HUES6 (cell line): Measurements from ENCODE around the gene TMX1.

Experiments used
- H3K27ac ChIP-seq: 2 replicates; pipeline ENCODE4 v1.7.0; 2013; ENCODE audit warnings: low read depth, mild to moderate bottlenecking, low read length, inconsistent platforms
- H3K27me3 ChIP-seq: 2 replicates; pipeline ENCODE4 v1.6.1; 2013; ENCODE audit warnings: low read length; ENCODE audit not compliant: control insufficient read depth, insufficient read depth
- H3K36me3 ChIP-seq: 2 replicates; pipeline ENCODE4 v1.6.1; 2013; ENCODE audit warnings: low read length; ENCODE audit not compliant: control insufficient read depth, insufficient read depth
- H3K4me1 ChIP-seq: 2 replicates; pipeline ENCODE4 v1.6.1; 2013; ENCODE audit warnings: low read length; ENCODE audit not compliant: control insufficient read depth, insufficient read depth
- H3K4me3 ChIP-seq: 2 replicates; pipeline ENCODE4 v1.5.1; 2013; ENCODE audit warnings: low read depth, low read length
- H3K9ac ChIP-seq: one replicate; pipeline ENCODE4 v1.6.1; 2013; ENCODE audit warnings: mild to moderate bottlenecking, low read length
- H3K9me3 ChIP-seq: 2 replicates; pipeline ENCODE4 v1.6.1; 2013; ENCODE audit warnings: low read depth, low read length; ENCODE audit not compliant: control insufficient read depth, insufficient read depth

TMX1 gene

DNA sequence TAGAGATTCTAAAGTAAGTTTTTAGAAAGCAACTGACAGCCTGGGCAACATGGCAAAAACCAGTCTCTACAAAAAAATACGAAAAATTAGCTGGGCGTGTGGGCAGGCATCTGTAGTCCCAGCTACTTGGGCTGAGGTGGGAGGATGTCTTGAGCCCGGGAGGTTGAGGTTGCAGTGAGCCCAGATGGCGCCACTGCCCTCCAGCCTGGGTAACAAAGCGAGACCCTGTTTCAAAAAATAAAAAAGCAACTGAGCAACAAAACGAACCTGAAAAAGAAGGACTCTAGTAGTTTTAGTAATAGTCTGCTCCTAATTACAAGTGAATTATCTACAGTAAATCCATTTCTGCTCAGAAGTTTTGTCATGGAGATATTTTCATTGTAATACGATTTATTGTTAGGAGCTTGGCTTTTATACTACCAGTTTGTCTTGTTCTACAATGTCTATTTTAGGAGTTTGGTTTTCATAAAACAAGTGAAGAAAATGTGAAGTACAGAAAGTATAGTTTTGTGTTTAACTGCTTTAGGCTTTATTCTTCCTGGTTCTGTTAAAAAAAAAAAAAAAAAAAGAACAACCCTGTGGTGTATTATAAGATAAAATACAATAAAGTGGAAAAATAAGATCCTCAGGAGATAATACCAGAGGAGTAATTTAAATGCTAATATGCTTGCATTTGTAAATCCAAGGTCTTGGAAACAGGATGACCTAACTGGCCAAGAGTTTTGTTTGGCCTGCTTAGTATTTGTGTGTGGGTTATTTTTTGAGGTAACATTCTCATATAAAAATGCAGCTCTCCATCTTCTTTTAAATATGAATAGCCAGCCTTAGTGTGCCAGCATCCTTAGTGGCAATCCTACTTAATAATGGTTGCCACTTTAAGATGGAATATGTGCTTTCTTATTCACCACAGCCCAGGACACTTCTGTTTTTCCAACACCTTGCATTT, 2.8 kb downstream of the TMX1 start:
- no peaks in the 10 kb centered on the region for H3K27me3 ChIP-seq
- H3K9ac ChIP-seq: no peak overlapping the region
- no peaks in the 10 kb centered on the region for H3K9me3 ChIP-seq
- peaks cover 36% of the 10 kb centered on the region for H3K36me3 ChIP-seq
- H3K27ac ChIP-seq: peak overlapping the region; percentile 74
- peak overlapping the region; percentile 94 for H3K4me3 ChIP-seq
- H3K4me1 ChIP-seq: peaks cover 33% of the 10 kb centered on the region

DNA sequence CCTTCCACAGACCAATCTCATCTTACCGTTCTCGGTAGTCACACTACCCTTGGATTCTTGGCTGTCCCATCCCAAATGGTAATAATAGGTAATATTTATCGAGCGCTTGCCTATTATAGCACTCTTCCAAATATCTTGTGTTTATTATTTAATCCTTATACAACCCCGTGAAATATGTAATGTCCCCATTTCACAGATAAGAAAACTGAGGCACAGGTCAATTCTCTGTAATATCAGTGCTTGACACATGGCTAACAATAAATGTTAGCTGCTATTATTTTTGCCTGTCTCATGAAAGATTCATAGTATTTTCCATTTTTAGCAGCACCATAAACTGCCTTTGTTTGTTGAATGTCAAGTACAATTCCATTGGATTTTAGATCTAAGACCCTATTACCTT, 4.5 kb downstream of the TMX1 start:
- H3K9me3 ChIP-seq: no peaks in the 10 kb centered on the region
- no peaks in the 10 kb centered on the region for H3K27me3 ChIP-seq
- H3K27ac ChIP-seq: no peak overlapping the region
- peaks cover 54% of the 10 kb centered on the region for H3K36me3 ChIP-seq
- peaks cover 31% of the 10 kb centered on the region for H3K4me1 ChIP-seq
- no peak overlapping the region for H3K9ac ChIP-seq
- H3K4me3 ChIP-seq: no peak overlapping the region

DNA sequence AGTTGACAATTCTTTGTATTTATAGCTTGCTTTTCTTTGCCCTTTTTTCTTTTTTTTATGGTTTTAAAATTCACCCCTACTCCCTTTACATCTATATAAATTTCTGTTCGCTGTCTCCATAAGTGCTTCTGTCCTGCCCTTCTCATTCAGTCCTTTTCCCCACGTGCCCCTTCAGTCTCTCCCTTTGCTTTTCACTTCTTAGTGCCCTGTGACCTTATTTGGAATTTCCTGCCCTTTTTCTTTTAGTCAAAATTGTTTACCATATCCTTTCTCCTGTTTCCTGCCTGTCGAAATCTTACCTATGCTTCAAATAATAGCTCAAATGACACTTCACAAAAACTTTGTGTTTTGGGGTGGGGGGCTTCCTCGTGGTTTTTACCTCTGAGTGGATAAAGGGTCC, 6.0 kb downstream of the TMX1 start:
- peaks cover 30% of the 10 kb centered on the region for H3K4me1 ChIP-seq
- no peak overlapping the region for H3K9ac ChIP-seq
- H3K4me3 ChIP-seq: no peak overlapping the region
- H3K36me3 ChIP-seq: peaks cover 68% of the 10 kb centered on the region
- peak overlapping the region; percentile 33; the same call in 1 of the 2 replicates for H3K27ac ChIP-seq
- H3K27me3 ChIP-seq: no peaks in the 10 kb centered on the region
- H3K9me3 ChIP-seq: no peaks in the 10 kb centered on the region

- H3K4me1 ChIP-seq: peaks cover 21% of the 10 kb centered on the region
- peaks cover 91% of the 10 kb centered on the region for H3K36me3 ChIP-seq
- H3K4me3 ChIP-seq: no peak overlapping the region
- no peaks in the 10 kb centered on the region for H3K9me3 ChIP-seq
- no peak overlapping the region for H3K27ac ChIP-seq
- H3K9ac ChIP-seq: peak overlapping the region; percentile 4
- no peaks in the 10 kb centered on the region for H3K27me3 ChIP-seq
Measured at GRCh38 chr14:51248016-51248987, 8.3 kb downstream of the TMX1 start.

DNA sequence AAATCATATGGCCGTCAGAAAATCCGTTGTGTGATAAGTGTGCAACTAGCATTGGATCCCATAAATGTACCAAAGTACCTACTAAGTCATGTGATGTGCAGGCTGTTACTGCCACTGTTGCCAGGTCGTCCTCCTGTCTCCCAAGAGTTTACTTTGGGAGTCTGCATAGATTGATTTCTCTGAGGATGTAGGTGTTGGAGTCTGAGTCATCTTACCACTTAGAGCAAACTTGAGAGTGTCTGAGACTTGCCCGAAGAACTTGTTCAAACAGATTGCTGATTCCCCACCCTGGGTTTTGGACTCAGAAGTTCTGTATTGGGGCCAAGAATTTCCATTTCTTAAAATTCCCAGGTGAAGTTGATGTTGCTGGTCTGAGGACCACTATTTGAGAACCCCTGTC, 11.4 kb downstream of the TMX1 start:
- H3K36me3 ChIP-seq: peaks cover 97% of the 10 kb centered on the region
- no peaks in the 10 kb centered on the region for H3K27me3 ChIP-seq
- no peaks in the 10 kb centered on the region for H3K4me1 ChIP-seq
- no peak overlapping the region for H3K4me3 ChIP-seq
- no peak overlapping the region for H3K27ac ChIP-seq
- no peaks in the 10 kb centered on the region for H3K9me3 ChIP-seq
- no peak overlapping the region for H3K9ac ChIP-seq

GRCh38 chr14:51253880-51254279, 13.8 kb downstream of the TMX1 start:
- peaks cover 97% of the 10 kb centered on the region for H3K36me3 ChIP-seq

DNA sequence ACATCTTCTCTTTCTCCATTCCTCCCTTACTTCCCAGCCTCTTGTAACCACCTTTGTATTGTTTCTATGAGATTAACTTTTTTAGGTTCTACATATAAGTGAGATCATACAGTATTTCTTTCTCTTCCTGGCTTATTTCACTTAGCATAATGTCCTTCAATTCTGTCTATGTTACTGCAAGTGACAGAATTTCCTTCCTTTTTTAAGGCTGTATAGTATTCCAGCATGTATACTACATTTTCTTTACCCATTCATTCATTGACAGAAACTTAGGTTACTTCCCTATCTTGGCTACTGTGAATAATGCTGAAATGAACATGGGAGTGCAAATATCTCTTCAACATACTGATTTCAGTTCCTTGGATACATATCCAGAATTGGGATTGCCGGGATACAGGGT, 18.2 kb downstream of the TMX1 start:
- Histone ChIP-seq H3K36me3 (peaks cover 74% of the 10 kb centered on the region), H3K4me1 (no peaks in the 10 kb centered on the region), H3K4me3 (no peak overlapping the region)

More at GRCh38 chr14:51253880-51254279, 13.8 kb downstream of the TMX1 start:
- Histone ChIP-seq H3K4me1 (no peaks in the 10 kb centered on the region), H3K9me3 (no peaks in the 10 kb centered on the region), H3K27ac (no peak overlapping the region), H3K27me3 (no peaks in the 10 kb centered on the region), H3K4me3 (no peak overlapping the region), H3K9ac (no peak overlapping the region)

GRCh38 chr14:51258788-51259187, 18.7 kb downstream of the TMX1 start:
- Histone ChIP-seq H3K4me3 (no peak overlapping the region), H3K4me1 (no peaks in the 10 kb centered on the region), H3K27me3 (no peaks in the 10 kb centered on the region), H3K9ac (no peak overlapping the region), H3K27ac (no peak overlapping the region), H3K9me3 (no peaks in the 10 kb centered on the region), H3K36me3 (peaks cover 70% of the 10 kb centered on the region)

More for the DNA sequence above, 18.2 kb downstream of the TMX1 start:
- Histone ChIP-seq H3K27ac (no peak overlapping the region), H3K9ac (no peak overlapping the region), H3K9me3 (no peaks in the 10 kb centered on the region), H3K27me3 (no peaks in the 10 kb centered on the region)

GRCh38 chr14:51260225-51260624, 20.2 kb downstream of the TMX1 start:
- Histone ChIP-seq H3K4me1 (no peaks in the 10 kb centered on the region), H3K27me3 (no peaks in the 10 kb centered on the region), H3K9ac (no peak overlapping the region), H3K4me3 (no peak overlapping the region), H3K27ac (no peak overlapping the region), H3K9me3 (no peaks in the 10 kb centered on the region), H3K36me3 (peaks cover 63% of the 10 kb centered on the region)

GRCh38 chr14:51261151-51261550, 21.1 kb downstream of the TMX1 start:
- Histone ChIP-seq H3K27me3 (no peaks in the 10 kb centered on the region), H3K27ac (no peak overlapping the region), H3K4me1 (no peaks in the 10 kb centered on the region), H3K9ac (no peak overlapping the region), H3K36me3 (peaks cover 54% of the 10 kb centered on the region), H3K9me3 (no peaks in the 10 kb centered on the region), H3K4me3 (no peak overlapping the region)

- Histone ChIP-seq H3K27ac (no peak overlapping the region), H3K4me3 (no peak overlapping the region), H3K9ac (no peak overlapping the region), H3K4me1 (no peaks in the 10 kb centered on the region), H3K36me3 (peaks cover 41% of the 10 kb centered on the region), H3K27me3 (no peaks in the 10 kb centered on the region), H3K9me3 (no peaks in the 10 kb centered on the region)
Measured at GRCh38 chr14:51262868-51263267, 22.8 kb downstream of the TMX1 start.
